CD14-positive monocyte (primary cell): Measurements from ENCODE around the gene HGFAC. TPM values are rescaled to one million over a fixed set of nuclear protein-coding genes. Genes with fewer than 3 reads are reported as not detected.
A peak's percentile ranks its signal among the peaks of the same experiment; 100 is the strongest.

Experiments used
- DNase-seq, 3 donors: peaks; one replicate each; pipeline ENCODE4 v3.0.0-alpha.2; 2011 to 2022
- H2AFZ ChIP-seq: 2 replicates; pipeline ENCODE4 v1.6.0; 2012; ENCODE audit warnings: mild to moderate bottlenecking, low read depth, low read length, inconsistent platforms; ENCODE audit not compliant: insufficient read depth, poor library complexity, severe bottlenecking
- H3K27ac ChIP-seq, 2 donors: 1 replicate in 1 of 2; 2 replicates in 1 of 2; pipeline ENCODE4 v1.5.1; 2012 to 2013; ENCODE audit warnings: low read length in 2 of 2, control low read depth in 1 of 2, inconsistent platforms in 1 of 2, low read depth in 1 of 2, mild to moderate bottlenecking in 1 of 2
- H3K27me3 ChIP-seq, 2 donors: one replicate each; pipeline versions ENCODE4 v1.6.0 to v1.6.1; 2011 to 2013; ENCODE audit warnings: low read length in 2 of 2; ENCODE audit not compliant: control insufficient read depth in 2 of 2, insufficient read depth in 2 of 2
- H3K36me3 ChIP-seq, 2 donors: replicated peaks in 1 of 2; 1 replicate in 1 of 2; 2 replicates in 1 of 2; pipeline versions ENCODE4 v1.5.1 to v1.6.1; 2012 to 2013; ENCODE audit warnings: low read length in 2 of 2, control low read depth in 1 of 2, inconsistent platforms in 1 of 2, mild to moderate bottlenecking in 1 of 2; ENCODE audit not compliant: insufficient read depth in 2 of 2, control insufficient read depth in 1 of 2
- H3K4me1 ChIP-seq, 2 donors: 1 replicate in 1 of 2; 2 replicates in 1 of 2; pipeline versions ENCODE4 v1.5.1 to v1.6.1; 2012 to 2013; ENCODE audit warnings: low read length in 2 of 2, control low read depth in 1 of 2, inconsistent platforms in 1 of 2, mild to moderate bottlenecking in 1 of 2, moderate library complexity in 1 of 2; ENCODE audit not compliant: insufficient read depth in 2 of 2, control insufficient read depth in 1 of 2
- H3K4me2 ChIP-seq: replicated peaks from 2 replicates; pipeline ENCODE3; 2012; ENCODE audit warnings: low read length, moderate library complexity, mild to moderate bottlenecking; ENCODE audit not compliant: poor library complexity, severe bottlenecking; ENCODE audit errors: extremely low read depth
- H3K4me3 ChIP-seq, 3 experiments: fragments of 200-600 bp in 1 of 3; sonication (generic) in 1 of 3; replicated peaks in 1 of 3; 1 replicate in 2 of 3; 2 replicates in 1 of 3; pipeline ENCODE4 v1.5.1; 2011 to 2013; ENCODE audit warnings: low read length in 3 of 3, mild to moderate bottlenecking in 3 of 3, control low read depth in 2 of 3, low read depth in 2 of 3, inconsistent platforms in 1 of 3, moderate library complexity in 1 of 3
- H3K79me2 ChIP-seq: 2 replicates; pipeline ENCODE4 v1.6.0; 2012; ENCODE audit warnings: mild to moderate bottlenecking, control low read depth, inconsistent platforms, low read length, moderate library complexity; ENCODE audit not compliant: insufficient read depth
- H3K9ac ChIP-seq: 2 replicates; pipeline ENCODE4 v1.6.0; 2017; ENCODE audit warnings: low read length, mild to moderate bottlenecking; ENCODE audit not compliant: insufficient read depth, poor library complexity, severe bottlenecking
- H3K9me3 ChIP-seq, 2 donors: replicated peaks in 1 of 2; 1 replicate in 1 of 2; 2 replicates in 1 of 2; pipeline versions ENCODE4 v1.5.1 to v1.6.1; 2012 to 2013; ENCODE audit warnings: low read length in 2 of 2, control low read depth in 1 of 2; ENCODE audit not compliant: control insufficient read depth in 1 of 2, insufficient read depth in 1 of 2
- H4K20me1 ChIP-seq: 2 replicates; pipeline ENCODE4 v1.6.0; 2012; ENCODE audit warnings: mild to moderate bottlenecking, low read length, control low read depth, moderate library complexity; ENCODE audit not compliant: insufficient read depth
- H3K27ac Mint-ChIP-seq, 7 donors: one replicate each; pipeline ENCODE4 v1.8.0; 2020; ENCODE audit warnings: mild to moderate bottlenecking in 7 of 7, mixed read lengths in 7 of 7, moderate library complexity in 6 of 7, inconsistent platforms in 2 of 7
- H3K27me3 Mint-ChIP-seq, 3 donors: one replicate each; pipeline ENCODE4 v1.8.0; 2021 to 2022; ENCODE audit warnings: low read depth in 3 of 3, mild to moderate bottlenecking in 3 of 3, mixed read lengths in 3 of 3, moderate library complexity in 3 of 3, inconsistent platforms in 1 of 3
- H3K36me3 Mint-ChIP-seq, 2 donors: one replicate each; pipeline ENCODE4 v1.8.0; 2020; ENCODE audit warnings: mixed read lengths in 2 of 2, inconsistent platforms in 1 of 2, mild to moderate bottlenecking in 1 of 2
- H3K4me1 Mint-ChIP-seq: one replicate; pipeline ENCODE4 v1.8.0; 2020; ENCODE audit warnings: mild to moderate bottlenecking, mixed read lengths
- H3K4me3 Mint-ChIP-seq, 2 donors: one replicate each; pipeline ENCODE4 v1.8.0; 2020; ENCODE audit warnings: mild to moderate bottlenecking in 2 of 2, mixed read lengths in 2 of 2, moderate library complexity in 1 of 2
- H3K9me3 Mint-ChIP-seq, 7 donors: one replicate each; pipeline ENCODE4 v1.8.0; 2020 to 2022; ENCODE audit warnings: mixed read lengths in 7 of 7, mild to moderate bottlenecking in 6 of 7, moderate library complexity in 6 of 7, inconsistent platforms in 2 of 7
- WGBS: methylation state at CpG from one replicate; pipeline ENCODE4 v1.1.5; 2013; ENCODE audit warnings: missing lambda C conversion rate; ENCODE audit not compliant: insufficient coverage; 5-methylcytosine and 5-hydroxymethylcytosine counted together
- intact Hi-C, 2 donors: fragments of 100-400 bp; cut with micrococcal nuclease; formaldehyde crosslinking; loops; one replicate each; pipeline versions ENCODE4 v1.15.0 to v1.15.1; 2023
- polyA plus RNA-seq, 3 donors: library from polyadenylated mRNA; depleted of rRNA in 1 of 3; unstranded in 2 of 3; stranded (reverse) in 1 of 3; fragments of 300-500 nt in 2 of 3; fragments of >200 nt in 1 of 3; fragmentation: Illumina TruSeq in 2 of 3; gene quantifications; 1 replicate in 2 of 3; 2 replicates in 1 of 3; pipeline ENCODE4 v1.2.3, GENCODE V29; 2012 to 2021
- TF ChIP-seq, protein P1 (sequence below): fragments of 200-600 bp; IDR thresholded peaks from one replicate; pipeline ENCODE4 v1.8.0; 2022; ENCODE audit warnings: antibody characterized with exemption, mild to moderate bottlenecking

Gene HGFAC
- polyA plus RNA-seq, 3 donors, result 0.17 TPM; not detected in 2

DNA sequence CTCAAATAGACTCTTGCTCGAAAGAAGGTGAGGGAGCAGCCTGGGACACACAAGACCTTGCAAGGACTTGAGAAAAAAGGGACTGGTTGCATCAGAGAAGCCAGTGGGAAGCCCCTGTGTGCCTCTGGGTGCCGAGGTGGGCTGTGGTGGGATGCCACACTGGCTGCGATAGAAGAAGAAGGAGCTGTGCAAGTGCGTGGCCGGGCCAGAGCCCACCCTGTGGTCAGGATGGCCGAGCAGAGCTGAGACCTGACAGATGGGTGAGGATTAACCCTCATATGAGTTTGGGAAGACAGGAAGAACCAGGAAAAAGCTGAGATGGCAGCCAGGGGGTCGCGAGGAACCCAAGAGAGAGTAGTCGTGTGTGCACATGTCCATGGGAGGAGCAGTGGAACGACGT, 44.6 kb upstream of the HGFAC start:
- H2AFZ ChIP-seq, result no peak overlapping the region
- H3K9ac ChIP-seq, result no peak overlapping the region
- no peak overlapping the region for H3K4me2 ChIP-seq
- no peak overlapping the region for H3K27ac ChIP-seq
- peaks cover 19 to 28% of the 10 kb centered on the region in 2 donors for H3K4me1 ChIP-seq
- no peak overlapping the region for H3K4me3 ChIP-seq
- Mint-ChIP-seq H3K27ac (no peak overlapping the region), H3K27me3 (no peaks in the 10 kb centered on the region), H3K4me3 (no peak overlapping the region), H3K4me1 (peaks cover 27% of the 10 kb centered on the region), H3K36me3 (peaks cover 2 to 5% of the 10 kb centered on the region in 2 donors), H3K9me3 (peaks cover 0 to 1% (median 0%) of the 10 kb centered on the region in 7 donors)
- no peaks in the 10 kb centered on the region for H3K36me3 ChIP-seq
- no peaks in the 10 kb centered on the region for H3K27me3 ChIP-seq
- no peaks in the 10 kb centered on the region for H4K20me1 ChIP-seq
- TF ChIP-seq, protein P1, sequence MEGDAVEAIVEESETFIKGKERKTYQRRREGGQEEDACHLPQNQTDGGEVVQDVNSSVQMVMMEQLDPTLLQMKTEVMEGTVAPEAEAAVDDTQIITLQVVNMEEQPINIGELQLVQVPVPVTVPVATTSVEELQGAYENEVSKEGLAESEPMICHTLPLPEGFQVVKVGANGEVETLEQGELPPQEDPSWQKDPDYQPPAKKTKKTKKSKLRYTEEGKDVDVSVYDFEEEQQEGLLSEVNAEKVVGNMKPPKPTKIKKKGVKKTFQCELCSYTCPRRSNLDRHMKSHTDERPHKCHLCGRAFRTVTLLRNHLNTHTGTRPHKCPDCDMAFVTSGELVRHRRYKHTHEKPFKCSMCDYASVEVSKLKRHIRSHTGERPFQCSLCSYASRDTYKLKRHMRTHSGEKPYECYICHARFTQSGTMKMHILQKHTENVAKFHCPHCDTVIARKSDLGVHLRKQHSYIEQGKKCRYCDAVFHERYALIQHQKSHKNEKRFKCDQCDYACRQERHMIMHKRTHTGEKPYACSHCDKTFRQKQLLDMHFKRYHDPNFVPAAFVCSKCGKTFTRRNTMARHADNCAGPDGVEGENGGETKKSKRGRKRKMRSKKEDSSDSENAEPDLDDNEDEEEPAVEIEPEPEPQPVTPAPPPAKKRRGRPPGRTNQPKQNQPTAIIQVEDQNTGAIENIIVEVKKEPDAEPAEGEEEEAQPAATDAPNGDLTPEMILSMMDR, result no peak
- 97% methylated on average over 10 of the region's 11 CpGs for WGBS
- DNase-seq, result no peak
- no peaks in the 10 kb centered on the region for H3K79me2 ChIP-seq
- intact Hi-C loops, result no loop called here
- no peaks in the 10 kb centered on the region for H3K9me3 ChIP-seq

DNA sequence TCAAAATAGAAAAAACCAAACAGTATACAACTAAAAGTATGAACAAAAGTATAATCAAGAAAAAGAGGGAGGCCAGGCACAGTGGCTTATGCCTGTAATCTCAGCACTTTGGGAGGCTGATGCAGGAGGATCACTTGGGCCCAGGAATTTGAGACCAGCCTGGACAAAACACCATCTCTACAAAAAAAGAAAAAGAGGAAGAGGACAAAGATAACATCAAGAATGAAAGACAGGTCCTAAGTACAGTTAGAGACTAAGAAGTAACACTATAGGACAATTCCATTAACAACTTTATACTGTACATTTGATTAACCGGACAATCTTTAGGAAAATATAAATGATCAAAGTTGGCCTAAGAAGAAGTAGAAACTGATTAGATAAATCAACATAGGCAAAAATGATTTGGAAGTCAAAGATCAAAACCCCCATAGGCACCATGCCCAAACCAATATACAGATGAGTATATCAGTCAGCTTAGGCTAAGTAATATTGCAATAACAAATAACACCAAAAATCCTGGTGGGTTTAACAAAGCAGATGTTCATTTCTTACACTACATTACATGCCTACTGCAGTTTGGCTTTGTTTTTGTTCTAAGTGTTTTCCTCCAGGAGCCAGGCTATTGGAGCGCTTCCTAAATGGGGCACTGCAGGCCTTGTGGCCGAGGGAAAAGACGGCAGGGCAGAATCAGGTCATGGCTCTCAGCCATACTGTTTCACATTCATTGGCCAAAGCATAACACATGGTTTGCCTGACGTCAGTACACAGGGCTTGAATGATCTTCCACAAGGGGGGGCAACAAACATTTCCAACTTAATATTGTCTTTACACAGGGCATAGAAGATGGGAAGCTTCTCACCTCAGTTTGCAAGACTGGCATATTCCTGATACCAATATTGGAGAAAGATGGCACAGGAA, 42.2 kb upstream of the HGFAC start:
- TF ChIP-seq, protein P1, result no peak
- Histone ChIP-seq H3K9ac (no peak overlapping the region), H3K79me2 (no peaks in the 10 kb centered on the region), H3K4me1 (peaks cover 37 to 49% of the 10 kb centered on the region in 2 donors), H3K9me3 (peaks cover 0 to 4% of the 10 kb centered on the region in 2 donors), H3K36me3 (no peaks in the 10 kb centered on the region), H3K4me2 (no peak overlapping the region), H3K27ac (peak overlapping the region in 1 of 2 donors; percentile 57), H4K20me1 (no peaks in the 10 kb centered on the region), H3K27me3 (no peaks in the 10 kb centered on the region), H2AFZ (no peak overlapping the region), H3K4me3 (no peak overlapping the region)
- H3K4me1 Mint-ChIP-seq, result peaks cover 43% of the 10 kb centered on the region
- H3K27me3 Mint-ChIP-seq, result peaks cover 0 to 2% (median 0%) of the 10 kb centered on the region in 3 donors
- H3K4me3 Mint-ChIP-seq, result no peak overlapping the region
- H3K36me3 Mint-ChIP-seq, result peaks cover 0 to 2% of the 10 kb centered on the region in 2 donors
- WGBS, result 100% methylated on average over 3 of the region's 5 CpGs
- no peak for DNase-seq
- H3K9me3 Mint-ChIP-seq, result peaks cover 1 to 5% (median 2%) of the 10 kb centered on the region in 7 donors
- peak overlapping the region; percentile 25 to 91 (median 69) for H3K27ac Mint-ChIP-seq
- intact Hi-C loops, result loop anchor here in 1 of 2 donors (5.0 kb wide), 1 partner anchor 32 kb away; no protein-coding TSS in a partner anchor
